Measurements from ENCODE around the gene TCF15.

GRCh38 chr20:588476-588875 lies 21.6 kb downstream of the TCF15 start:
- TF ChIP-seq CTCF (IDR thresholded peaks at IDR 0.05 in 8 of 11, conservative IDR thresholded peaks at IDR 0.05 in 3 of 11): no peak
- TF ChIP-seq POLR2A (IDR thresholded peaks at IDR 0.05): no peak
- TF ChIP-seq POLR2AphosphoS5 (IDR thresholded peaks at IDR 0.05): no peak
